CD8-positive, alpha-beta memory T cell (primary cell): Measurements from ENCODE around the gene HP. TPM values are rescaled to one million over a fixed set of nuclear protein-coding genes. Genes with fewer than 3 reads are reported as not detected.
"Not testable (repeated sequence)": the region's sequence is repeated elsewhere in the genome, so short reads cannot be mapped to it uniquely, and the experiment has no call there.

Experiments used
- CTCF ChIA-PET: fragments of 350-600 bp; sonication (Branson Sonifier 250); formaldehyde crosslinking; loops from one replicate; lab custom pipeline; 2021; ENCODE audit warnings: antibody characterized with exemption; lab: Charles Lee
- POLR2A ChIA-PET: fragments of 350-600 bp; sonication (Branson Sonifier 250); formaldehyde crosslinking; loops from one replicate; lab custom pipeline; 2021; ENCODE audit warnings: antibody characterized with exemption; lab: Charles Lee
- DNase-seq, 5 donors: peaks; one replicate each; pipeline versions ENCODE4 v3.0.0 to v3.0.0-alpha.2; 2020 to 2022; ENCODE audit warnings: mixed read lengths in 1 of 5
- H3K27ac ChIP-seq: one replicate; pipeline ENCODE4 v1.7.0; 2013; ENCODE audit warnings: low read depth, mild to moderate bottlenecking, low read length, moderate library complexity
- H3K27me3 ChIP-seq: 2 replicates; pipeline ENCODE4 v1.7.0; 2013; ENCODE audit warnings: low read length, mild to moderate bottlenecking; ENCODE audit not compliant: insufficient read depth, poor library complexity, severe bottlenecking
- H3K36me3 ChIP-seq: 2 replicates; pipeline ENCODE4 v1.7.0; 2013; ENCODE audit warnings: mild to moderate bottlenecking, low read length, moderate library complexity; ENCODE audit not compliant: insufficient read depth
- H3K4me1 ChIP-seq: 2 replicates; pipeline ENCODE4 v1.7.0; 2013; ENCODE audit warnings: mild to moderate bottlenecking, low read length, moderate library complexity; ENCODE audit not compliant: insufficient read depth
- H3K4me3 ChIP-seq: 2 replicates; pipeline ENCODE4 v1.7.0; 2013; ENCODE audit warnings: mild to moderate bottlenecking, low read length
- H3K9me3 ChIP-seq: 2 replicates; pipeline ENCODE4 v1.7.0; 2013; ENCODE audit warnings: mild to moderate bottlenecking, low read length
- H3K27ac Mint-ChIP-seq, 8 donors: one replicate each; pipeline ENCODE4 v1.8.0; 2020 to 2021; ENCODE audit warnings: mixed read lengths in 8 of 8, mild to moderate bottlenecking in 6 of 8, inconsistent platforms in 3 of 8, moderate library complexity in 3 of 8
- H3K27me3 Mint-ChIP-seq, 2 donors: one replicate each; pipeline ENCODE4 v1.8.0; 2020 to 2021; ENCODE audit warnings: mixed read lengths in 2 of 2, mild to moderate bottlenecking in 1 of 2, moderate library complexity in 1 of 2
- H3K36me3 Mint-ChIP-seq, 3 donors: one replicate each; pipeline ENCODE4 v1.8.0; 2020 to 2021; ENCODE audit warnings: mixed read lengths in 3 of 3, inconsistent platforms in 1 of 3, mild to moderate bottlenecking in 1 of 3
- H3K4me1 Mint-ChIP-seq, 3 donors: one replicate each; pipeline ENCODE4 v1.8.0; 2020 to 2021; ENCODE audit warnings: mixed read lengths in 3 of 3, inconsistent platforms in 1 of 3, mild to moderate bottlenecking in 1 of 3
- H3K4me3 Mint-ChIP-seq, 7 donors: one replicate each; pipeline ENCODE4 v1.8.0; 2020 to 2021; ENCODE audit warnings: mixed read lengths in 7 of 7, mild to moderate bottlenecking in 6 of 7, moderate library complexity in 4 of 7, inconsistent platforms in 2 of 7
- H3K9me3 Mint-ChIP-seq, 5 donors: one replicate each; pipeline ENCODE4 v1.8.0; 2020 to 2022; ENCODE audit warnings: mixed read lengths in 5 of 5, mild to moderate bottlenecking in 3 of 5, moderate library complexity in 2 of 5, inconsistent platforms in 1 of 5
- polyA plus RNA-seq: library from polyadenylated mRNA; unstranded; fragments of 300-500 nt; fragmentation: Illumina TruSeq; gene quantifications from one replicate; pipeline ENCODE4 v1.2.3, GENCODE V29; 2021
- total RNA-seq, 2 experiments: library from RNA; stranded (reverse); gene quantifications; one replicate each; pipeline ENCODE4 v1.2.3, GENCODE V29; 2021

The HP gene
- total and polyA plus RNA-seq, 3 experiments from 2014 or later, result not detected

GRCh38 chr16:72076991-72077706 is 22.8 kb downstream of the HP start:
- H3K4me1 ChIP-seq, H3K27me3 ChIP-seq, H3K9me3 Mint-ChIP-seq, H3K4me1 Mint-ChIP-seq, H3K27ac Mint-ChIP-seq, H3K27me3 Mint-ChIP-seq, CTCF ChIA-PET, H3K4me3 Mint-ChIP-seq, POLR2A ChIA-PET, H3K27ac ChIP-seq, H3K36me3 ChIP-seq, H3K4me3 ChIP-seq, H3K9me3 ChIP-seq, DNase-seq: not testable (repeated sequence)
- H3K36me3 Mint-ChIP-seq, result peaks cover 0 to 13% (median 5%) of the 10 kb centered on the region in 3 donors

DNA sequence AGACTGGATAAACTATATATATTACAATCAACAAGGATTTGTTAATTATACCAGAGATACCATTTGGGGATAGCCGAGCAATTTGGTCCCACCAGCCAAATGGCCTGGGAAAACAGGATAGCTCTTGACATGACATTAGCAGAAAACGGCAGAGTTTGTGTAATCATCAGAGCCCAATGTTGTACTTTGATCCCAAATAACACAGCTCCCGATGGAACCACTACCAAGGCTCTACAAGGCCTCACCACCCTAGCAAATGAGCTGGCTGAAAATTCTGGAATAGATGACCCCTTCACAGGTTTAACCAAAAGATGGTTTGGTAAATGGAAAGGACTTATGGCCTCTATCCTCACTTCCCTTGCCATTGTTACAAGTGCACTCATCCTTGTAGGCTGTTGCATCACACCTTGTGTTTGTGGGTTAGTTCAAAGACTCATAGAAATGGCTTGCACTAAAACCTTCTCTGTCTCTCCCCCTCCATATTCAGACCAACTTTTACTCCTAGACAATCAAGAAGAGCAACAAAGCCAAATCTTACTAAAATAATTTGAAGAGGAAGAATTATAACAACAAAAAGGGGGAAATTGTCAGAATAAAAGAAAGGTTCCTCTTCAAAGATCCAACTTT is 29.6 kb downstream of the HP start:
- no peaks in the 10 kb centered on the region for H3K9me3 ChIP-seq
- H3K4me3 Mint-ChIP-seq, result no peak overlapping the region
- no peaks in the 10 kb centered on the region for H3K27me3 Mint-ChIP-seq
- no peaks in the 10 kb centered on the region for H3K27me3 ChIP-seq
- no peak overlapping the region for H3K4me3 ChIP-seq
- peaks cover 0 to 2% (median 0%) of the 10 kb centered on the region in 3 donors for H3K4me1 Mint-ChIP-seq
- H3K27ac ChIP-seq, result no peak overlapping the region
- POLR2A ChIA-PET, result no interaction called here
- no peak overlapping the region for H3K27ac Mint-ChIP-seq
- CTCF ChIA-PET, result no interaction called here
- H3K36me3 Mint-ChIP-seq, result peaks cover 20 to 47% (median 21%) of the 10 kb centered on the region in 3 donors
- H3K4me1 ChIP-seq, result no peaks in the 10 kb centered on the region
- H3K36me3 ChIP-seq, result peaks cover 17% of the 10 kb centered on the region
- H3K9me3 Mint-ChIP-seq, result peaks cover 0 to 10% (median 3%) of the 10 kb centered on the region in 5 donors
- DNase-seq, result no peak

DNA sequence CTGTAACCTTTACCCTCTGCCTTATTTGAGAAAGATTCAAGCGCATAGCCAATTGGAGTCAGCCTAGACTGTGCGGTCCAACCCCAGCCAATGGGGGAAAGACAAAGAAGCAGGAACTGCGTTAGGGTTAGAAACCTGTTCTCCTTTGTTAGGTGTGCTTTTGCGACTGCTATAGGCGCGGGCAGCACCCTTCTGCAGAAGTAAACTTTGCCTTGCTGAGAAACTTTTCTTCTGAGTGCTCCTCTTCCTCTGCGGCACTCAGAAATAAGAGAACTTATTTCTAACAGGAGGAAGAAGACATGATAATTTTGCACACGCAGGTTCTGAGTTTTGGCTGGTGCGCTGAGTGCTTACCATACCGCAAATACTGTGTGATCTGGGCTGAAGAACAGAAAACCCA is 30.1 kb downstream of the HP start:
- H3K27me3 ChIP-seq, result no peaks in the 10 kb centered on the region
- H3K9me3 ChIP-seq, result no peaks in the 10 kb centered on the region
- CTCF ChIA-PET, result no interaction called here
- Mint-ChIP-seq H3K4me1 (peaks cover 0 to 7% (median 0%) of the 10 kb centered on the region in 3 donors), H3K9me3 (peaks cover 0 to 10% (median 3%) of the 10 kb centered on the region in 5 donors), H3K27ac (peak overlapping the region in 1 of 8 donors; percentile 26), H3K27me3 (no peaks in the 10 kb centered on the region), H3K4me3 (no peak overlapping the region), H3K36me3 (peaks cover 20 to 52% (median 21%) of the 10 kb centered on the region in 3 donors)
- no peak for DNase-seq
- H3K4me1 ChIP-seq, result no peaks in the 10 kb centered on the region
- no peak overlapping the region for H3K27ac ChIP-seq
- H3K4me3 ChIP-seq, result no peak overlapping the region
- POLR2A ChIA-PET, result no interaction called here
- peaks cover 19% of the 10 kb centered on the region for H3K36me3 ChIP-seq

GRCh38 chr16:72085002-72085401 is 30.7 kb downstream of the HP start:
- no peaks in the 10 kb centered on the region for H3K27me3 ChIP-seq
- POLR2A ChIA-PET, result no interaction called here
- Mint-ChIP-seq H3K27me3 (no peaks in the 10 kb centered on the region), H3K4me3 (no peak overlapping the region), H3K4me1 (peaks cover 0 to 7% (median 0%) of the 10 kb centered on the region in 3 donors), H3K27ac (no peak overlapping the region), H3K36me3 (peaks cover 21 to 58% (median 21%) of the 10 kb centered on the region in 3 donors), H3K9me3 (peaks cover 0 to 10% (median 3%) of the 10 kb centered on the region in 5 donors)
- H3K9me3 ChIP-seq, result no peaks in the 10 kb centered on the region
- H3K27ac ChIP-seq, result no peak overlapping the region
- no peak for DNase-seq
- H3K4me3 ChIP-seq, result no peak overlapping the region
- peaks cover 24% of the 10 kb centered on the region for H3K36me3 ChIP-seq
- no peaks in the 10 kb centered on the region for H3K4me1 ChIP-seq
- CTCF ChIA-PET, result no interaction called here

DNA sequence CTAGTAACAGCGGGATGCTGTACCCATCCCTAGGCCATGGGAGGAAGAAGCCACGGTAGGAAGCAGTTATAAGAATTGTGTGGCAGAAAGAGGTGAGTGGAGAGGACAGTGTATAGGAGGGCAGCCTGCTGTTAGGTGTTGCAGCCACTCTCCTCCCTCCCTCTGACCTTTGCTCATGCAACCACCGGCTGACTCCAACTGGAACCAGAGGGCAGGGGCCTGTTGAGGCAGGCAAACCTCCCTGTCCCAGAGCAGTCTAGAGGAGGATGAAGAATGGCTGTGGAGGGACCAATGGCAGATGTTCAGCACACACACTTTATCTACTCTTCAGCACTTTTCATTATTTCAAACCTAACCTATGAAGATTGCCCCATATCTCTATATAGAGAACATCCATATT is 36.9 kb downstream of the HP start:
- Mint-ChIP-seq H3K4me1 (peaks cover 55 to 65% (median 57%) of the 10 kb centered on the region in 3 donors), H3K27me3 (no peaks in the 10 kb centered on the region), H3K4me3 (peak overlapping the region in 6 of 7 donors; percentile 3 to 96 (median 64)), H3K36me3 (peaks cover 5 to 63% (median 14%) of the 10 kb centered on the region in 3 donors), H3K9me3 (no peaks in the 10 kb centered on the region), H3K27ac (peak overlapping the region; percentile 7 to 83 (median 46))
- no peak for DNase-seq
- Histone ChIP-seq H3K27ac (no peak overlapping the region), H3K4me3 (no peak overlapping the region), H3K36me3 (peaks cover 20% of the 10 kb centered on the region), H3K9me3 (no peaks in the 10 kb centered on the region), H3K4me1 (peaks cover 28% of the 10 kb centered on the region), H3K27me3 (no peaks in the 10 kb centered on the region)
- CTCF ChIA-PET, result no interaction called here
- POLR2A ChIA-PET, result no interaction called here

DNA sequence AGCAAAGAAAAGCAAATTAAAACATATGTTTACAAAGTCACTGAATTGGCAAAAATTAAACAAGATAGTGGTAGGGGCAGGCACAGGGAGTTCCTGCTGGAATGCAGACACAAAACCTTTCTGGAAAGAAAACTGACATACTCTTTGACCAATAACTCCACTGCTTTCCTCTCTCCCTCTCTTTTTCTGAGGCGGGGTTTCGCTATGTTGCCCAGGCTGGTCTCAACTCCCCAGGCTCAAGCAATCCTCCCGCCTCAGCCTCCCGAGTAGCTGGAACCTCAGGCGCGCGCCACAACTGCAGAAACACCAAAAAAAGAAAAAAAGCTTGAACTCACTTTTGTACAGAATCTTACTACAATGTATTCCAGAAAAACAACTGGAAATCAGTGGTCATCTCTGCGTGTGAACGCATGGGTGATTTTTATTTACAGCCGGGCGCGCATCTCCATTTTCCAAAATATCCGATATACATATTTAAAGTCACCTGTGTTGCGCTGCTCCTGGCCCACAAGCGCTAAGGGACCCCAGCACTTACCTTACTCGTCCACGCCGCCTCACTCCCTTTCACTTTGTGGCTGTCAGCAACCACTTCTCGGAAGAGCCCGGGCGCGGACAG is 38.6 kb downstream of the HP start:
- no peak for DNase-seq
- Mint-ChIP-seq H3K9me3 (no peaks in the 10 kb centered on the region), H3K4me3 (peak overlapping the region; percentile 93 to 100 (median 99)), H3K27ac (peak overlapping the region; percentile 80 to 100 (median 99)), H3K4me1 (peaks cover 61 to 73% (median 73%) of the 10 kb centered on the region in 3 donors), H3K36me3 (peaks cover 0 to 66% (median 16%) of the 10 kb centered on the region in 3 donors), H3K27me3 (no peaks in the 10 kb centered on the region)
- no peaks in the 10 kb centered on the region for H3K9me3 ChIP-seq
- ChIA-PET CTCF (no interaction called here), POLR2A (interaction anchor here (1.0 kb wide), 1 partner anchor 528 kb away, joined by 4 read pairs; no protein-coding TSS in a partner anchor)
- peak overlapping the region; percentile 84 for H3K4me3 ChIP-seq
- H3K36me3 ChIP-seq, result peaks cover 31% of the 10 kb centered on the region
- H3K4me1 ChIP-seq, result peaks cover 28% of the 10 kb centered on the region
- H3K27ac ChIP-seq, result peak overlapping the region; percentile 95
- H3K27me3 ChIP-seq, result no peaks in the 10 kb centered on the region

GRCh38 chr16:72093448-72094265 is 39.4 kb downstream of the HP start, which contains the start of the genes DHX38 and TXNL4B:
TSS of gene DHX38 (plus strand) at chr16:72093847. CDS start at chr16:72096158, 2,311 bp downstream.
TSS of gene TXNL4B (minus strand) at chr16:72093620. CDS start at chr16:72090749, 2,871 bp downstream.
- ChIA-PET POLR2A (interaction anchor here (1.0 kb wide), 1 partner anchor 529 kb away, joined by 4 read pairs; no protein-coding TSS in a partner anchor), CTCF (no interaction called here)
- peaks cover 28% of the 10 kb centered on the region for H3K4me1 ChIP-seq
- DNase-seq, result peak; percentile 80 to 94 (median 93)
- Mint-ChIP-seq H3K27me3 (no peaks in the 10 kb centered on the region), H3K4me1 (peaks cover 62 to 76% (median 73%) of the 10 kb centered on the region in 3 donors), H3K27ac (peak within 1 kb of the TSS; percentile 80 to 100 (median 99)), H3K36me3 (peaks cover 0 to 66% (median 20%) of the 10 kb centered on the region in 3 donors), H3K9me3 (no peaks in the 10 kb centered on the region), H3K4me3 (peak within 1 kb of the TSS; percentile 93 to 100 (median 99))
- peak within 1 kb of the TSS; percentile 95 for H3K27ac ChIP-seq
- no peaks in the 10 kb centered on the region for H3K27me3 ChIP-seq
- peaks cover 36% of the 10 kb centered on the region for H3K36me3 ChIP-seq
- H3K4me3 ChIP-seq, result peak within 1 kb of the TSS; percentile 84
- no peaks in the 10 kb centered on the region for H3K9me3 ChIP-seq
